LNCAP (cell line): ENCODE data around the gene KBTBD8.

Source experiments
- TF ChIP-seq, protein P1 (sequence below): fragments of 450-650 bp; IDR thresholded peaks from 2 replicates; pipeline ENCODE4 v1.5.1; 2017; ENCODE audit warnings: mild to moderate bottlenecking

Gene KBTBD8

DNA sequence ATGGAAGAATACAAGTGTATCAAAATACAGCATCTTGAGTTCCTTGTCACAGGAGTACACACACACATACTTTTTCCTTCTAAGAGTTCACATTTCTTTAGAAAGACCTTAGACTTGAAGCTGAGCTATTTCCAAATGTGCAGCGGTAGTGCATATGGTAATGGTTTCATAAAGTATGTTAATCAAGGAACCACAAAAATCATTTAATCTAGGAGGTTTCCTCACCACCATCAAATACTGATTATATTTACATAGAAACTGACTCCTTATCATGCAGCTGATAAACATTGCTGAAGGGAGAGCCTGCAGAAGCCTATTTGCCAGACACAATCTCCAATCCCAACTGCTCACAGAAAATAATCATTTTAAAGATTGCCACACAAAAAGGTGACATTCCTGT, 40.0 kb upstream of the KBTBD8 start:
- TF ChIP-seq, protein P1, sequence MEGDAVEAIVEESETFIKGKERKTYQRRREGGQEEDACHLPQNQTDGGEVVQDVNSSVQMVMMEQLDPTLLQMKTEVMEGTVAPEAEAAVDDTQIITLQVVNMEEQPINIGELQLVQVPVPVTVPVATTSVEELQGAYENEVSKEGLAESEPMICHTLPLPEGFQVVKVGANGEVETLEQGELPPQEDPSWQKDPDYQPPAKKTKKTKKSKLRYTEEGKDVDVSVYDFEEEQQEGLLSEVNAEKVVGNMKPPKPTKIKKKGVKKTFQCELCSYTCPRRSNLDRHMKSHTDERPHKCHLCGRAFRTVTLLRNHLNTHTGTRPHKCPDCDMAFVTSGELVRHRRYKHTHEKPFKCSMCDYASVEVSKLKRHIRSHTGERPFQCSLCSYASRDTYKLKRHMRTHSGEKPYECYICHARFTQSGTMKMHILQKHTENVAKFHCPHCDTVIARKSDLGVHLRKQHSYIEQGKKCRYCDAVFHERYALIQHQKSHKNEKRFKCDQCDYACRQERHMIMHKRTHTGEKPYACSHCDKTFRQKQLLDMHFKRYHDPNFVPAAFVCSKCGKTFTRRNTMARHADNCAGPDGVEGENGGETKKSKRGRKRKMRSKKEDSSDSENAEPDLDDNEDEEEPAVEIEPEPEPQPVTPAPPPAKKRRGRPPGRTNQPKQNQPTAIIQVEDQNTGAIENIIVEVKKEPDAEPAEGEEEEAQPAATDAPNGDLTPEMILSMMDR, result no peak

DNA sequence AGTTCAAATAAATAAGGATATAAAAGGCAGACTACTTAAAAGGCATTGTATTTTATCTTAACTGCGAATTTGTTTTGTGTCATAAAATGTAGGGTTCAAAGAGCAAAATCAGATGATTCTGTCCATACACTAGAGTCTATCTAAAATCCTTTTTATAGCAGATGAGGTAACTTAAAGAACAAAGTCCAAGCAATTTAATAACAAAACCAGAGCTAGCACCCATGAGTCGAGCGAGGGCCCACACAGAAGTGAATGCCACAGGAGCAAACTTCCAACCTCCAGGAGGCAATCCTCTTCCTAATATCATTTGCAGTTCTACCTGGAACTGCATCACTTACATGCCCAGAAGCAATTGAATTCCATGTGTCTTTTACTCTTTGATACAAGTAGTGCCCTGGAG, 35.4 kb upstream of the KBTBD8 start:
- TF ChIP-seq, protein P1, result no peak

DNA sequence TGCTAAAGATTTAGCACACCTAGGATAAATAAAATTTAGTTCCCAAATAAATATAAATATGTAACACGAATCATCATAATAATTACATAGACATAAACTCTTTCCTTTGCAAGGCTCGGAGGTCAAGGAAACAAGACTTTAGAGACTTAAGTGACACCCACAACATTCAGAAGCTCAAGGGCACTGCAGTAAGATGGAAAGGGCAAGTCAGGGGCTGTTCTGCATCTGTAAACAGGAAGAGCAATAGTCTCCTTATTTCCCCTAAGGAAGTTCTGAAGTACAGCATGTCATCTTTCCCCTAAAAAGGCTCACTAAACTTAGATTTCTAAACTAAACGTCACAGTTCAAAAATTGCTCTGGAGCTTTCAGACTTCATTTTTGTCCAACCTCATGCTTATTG, 26.9 kb upstream of the KBTBD8 start:
- TF ChIP-seq, protein P1, result no peak

DNA sequence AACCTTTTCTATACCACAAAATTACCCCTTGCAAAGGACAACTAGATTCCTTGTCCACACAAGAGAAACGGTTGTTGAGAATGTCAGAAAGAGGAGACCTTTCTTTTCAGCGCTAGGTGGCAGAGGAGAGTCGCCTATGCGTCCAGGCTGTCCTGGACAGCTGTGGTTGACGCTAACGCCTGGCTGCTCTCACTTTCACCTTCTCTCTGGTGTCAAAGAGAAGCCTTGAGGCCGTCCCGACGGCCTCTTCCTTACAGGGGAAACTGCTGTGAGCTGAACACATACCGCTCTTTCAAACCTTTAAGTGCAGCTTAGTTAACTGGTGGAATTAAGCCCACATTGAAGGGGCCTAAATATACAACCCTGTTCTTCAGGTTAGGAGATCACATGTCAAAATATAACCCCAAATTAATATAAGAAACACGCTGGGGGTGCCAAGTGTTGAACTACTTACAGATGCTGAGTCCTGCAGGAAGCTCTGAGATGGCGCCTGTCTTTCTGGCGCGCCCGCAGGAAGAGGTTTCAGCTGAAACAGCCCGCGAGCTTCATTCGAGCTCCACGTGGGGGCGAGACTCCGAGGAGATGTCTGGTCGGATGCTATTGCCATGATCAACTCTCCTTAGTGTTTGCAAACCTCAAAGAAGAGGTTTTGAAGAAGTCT, 26.1 kb upstream of the KBTBD8 start:
- TF ChIP-seq, protein P1, result peak; percentile 82

DNA sequence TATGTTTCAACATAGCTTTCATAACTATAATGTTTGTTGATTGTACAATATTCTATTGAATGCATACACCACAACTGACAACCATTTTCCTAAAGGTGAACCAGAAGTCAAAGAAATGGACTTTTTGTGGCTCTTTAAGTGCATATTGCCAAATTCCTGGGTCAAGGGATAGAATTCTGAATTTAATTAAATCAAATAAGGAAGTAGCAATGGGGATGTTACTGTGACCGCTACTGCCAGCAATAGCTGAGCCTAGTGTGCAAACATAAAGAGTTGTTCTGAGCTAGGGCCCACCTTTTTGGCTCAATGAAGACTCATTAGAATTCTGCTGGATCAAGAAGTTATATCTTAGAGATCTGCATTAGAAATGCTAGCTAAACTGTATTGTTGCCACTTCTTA, 17.3 kb upstream of the KBTBD8 start:
- TF ChIP-seq, protein P1, result no peak

DNA sequence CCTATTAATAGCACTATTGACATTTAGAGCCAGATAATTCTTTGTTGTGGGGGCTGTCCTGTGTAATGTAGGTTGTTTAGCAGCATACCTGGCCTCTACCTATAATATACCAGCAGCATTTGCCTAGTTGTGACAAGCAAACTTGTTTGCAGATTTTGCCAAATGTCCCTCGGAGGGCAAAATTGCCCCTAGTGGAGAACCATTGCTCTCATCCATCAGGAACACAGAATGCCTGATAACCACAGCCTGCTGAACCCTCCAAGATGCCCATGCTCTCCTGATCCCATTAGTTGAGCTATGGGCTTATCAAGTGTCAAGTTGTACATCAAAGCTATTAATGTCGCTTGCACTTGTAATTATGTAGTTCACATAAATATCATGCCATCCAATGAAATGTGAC, 15.0 kb upstream of the KBTBD8 start:
- TF ChIP-seq, protein P1, result no peak

DNA sequence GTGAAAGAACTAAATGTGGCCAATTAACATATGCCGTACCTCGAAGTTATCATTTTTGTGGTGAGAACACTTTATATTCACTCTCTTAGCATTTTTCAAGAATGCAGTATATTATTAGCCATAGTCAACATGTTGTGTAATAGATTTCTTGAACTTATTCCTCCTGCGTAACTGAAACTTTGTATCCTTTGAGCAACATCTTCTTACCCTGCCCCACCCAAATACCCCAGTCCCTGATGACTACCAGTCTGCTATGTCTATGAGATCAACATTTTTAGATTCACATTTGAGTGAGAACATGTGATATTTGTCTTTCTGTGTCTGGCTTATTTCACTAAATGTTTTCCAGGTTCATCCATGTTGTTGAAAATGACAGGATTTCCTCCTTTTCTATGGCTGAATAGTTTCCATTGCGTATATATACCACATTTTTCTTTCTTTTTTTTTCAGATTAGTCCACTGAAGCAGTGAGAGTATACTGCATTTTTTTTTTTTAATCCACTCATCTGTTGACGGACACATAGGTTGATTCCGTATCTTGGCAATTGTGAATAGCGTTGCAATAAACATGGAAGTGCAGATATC, 12.7 kb upstream of the KBTBD8 start:
- TF ChIP-seq, protein P1, result no peak

DNA sequence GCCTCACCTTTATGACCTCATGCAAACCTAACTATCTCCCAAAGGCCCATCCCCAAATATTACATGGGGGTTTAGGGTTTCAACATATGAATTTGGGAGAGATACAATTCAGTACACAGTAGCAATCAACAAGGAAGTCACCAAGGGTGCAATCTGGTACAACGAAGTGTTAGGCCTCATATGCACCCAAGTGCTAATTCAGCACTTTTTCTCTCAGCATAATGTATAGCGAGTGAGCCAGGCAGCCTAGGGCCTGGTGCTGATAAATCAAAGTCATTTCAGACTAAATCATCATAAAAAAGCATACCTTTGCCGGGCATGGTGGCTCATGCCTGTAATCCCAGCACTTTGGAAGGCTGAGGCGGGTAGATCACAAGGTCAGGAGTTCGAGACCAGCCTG, 11.7 kb upstream of the KBTBD8 start:
- TF ChIP-seq, protein P1, result no peak
